Osteocyte (in vitro differentiated cells): ENCODE results near the gene POLR1G. TPM values are rescaled to one million over a fixed set of nuclear protein-coding genes. Genes with fewer than 3 reads are reported as not detected.

Source experiments
- DNase-seq: peaks from one replicate; pipeline ENCODE4 v3.0.0; 2021; ENCODE audit warnings: mixed read lengths; ENCODE audit not compliant: unreplicated experiment; ENCODE audit errors: extremely low spot score
- H3K27ac Mint-ChIP-seq: one replicate; pipeline ENCODE4 v1.8.0; 2021; ENCODE audit warnings: mild to moderate bottlenecking, mixed read lengths; ENCODE audit not compliant: unreplicated experiment
- H3K27me3 Mint-ChIP-seq: one replicate; pipeline ENCODE4 v1.8.0; 2021; ENCODE audit warnings: mixed read lengths; ENCODE audit not compliant: unreplicated experiment
- H3K36me3 Mint-ChIP-seq: one replicate; pipeline ENCODE4 v1.8.0; 2021; ENCODE audit warnings: mixed read lengths; ENCODE audit not compliant: unreplicated experiment
- H3K4me1 Mint-ChIP-seq: one replicate; pipeline ENCODE4 v1.8.0; 2021; ENCODE audit warnings: mixed read lengths; ENCODE audit not compliant: unreplicated experiment
- H3K4me3 Mint-ChIP-seq: one replicate; pipeline ENCODE4 v1.8.0; 2021; ENCODE audit warnings: mild to moderate bottlenecking, moderate library complexity, mixed read lengths; ENCODE audit not compliant: unreplicated experiment
- H3K9me3 Mint-ChIP-seq: one replicate; pipeline ENCODE4 v1.8.0; 2021; ENCODE audit warnings: mixed read lengths; ENCODE audit not compliant: unreplicated experiment
- total RNA-seq: library from RNA; stranded (reverse); gene quantifications from 2 replicates; pipeline ENCODE4 v1.2.1, GENCODE V29; 2021
- TF ChIP-seq, protein P1 (sequence below): fragments of 200-600 bp; sonication (generic); IDR thresholded peaks from 2 replicates; pipeline ENCODE4 v1.5.0; 2021; ENCODE audit warnings: antibody characterized with exemption, mild to moderate bottlenecking, moderate library complexity

The POLR1G gene
- total RNA-seq, 1 donor from 2014 or later, result 7.6 TPM

DNA sequence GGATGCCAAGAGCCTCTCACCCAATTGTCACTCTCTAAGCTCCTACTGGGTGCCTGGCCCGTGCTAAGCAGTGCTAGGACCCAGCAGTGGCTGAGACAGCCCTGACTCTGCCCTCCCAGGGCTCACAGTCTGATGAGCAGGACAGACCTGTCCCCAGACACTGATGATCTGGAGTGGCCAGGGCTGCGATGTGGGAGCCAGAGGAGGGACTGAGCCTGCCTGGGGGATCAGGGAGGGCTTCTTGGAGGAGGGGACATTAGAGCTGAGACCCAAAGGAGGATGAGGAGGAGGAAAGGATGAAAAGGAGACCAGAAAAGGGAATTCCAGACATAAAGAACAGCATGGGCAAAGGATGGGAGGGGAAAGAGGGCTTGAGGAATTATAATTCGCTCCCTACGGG lies 10.7 kb downstream of the POLR1G start:
- DNase-seq, result no peak
- Mint-ChIP-seq H3K4me1 (peaks cover 5% of the 10 kb centered on the region), H3K36me3 (peaks cover 39% of the 10 kb centered on the region), H3K27ac (no peak overlapping the region), H3K27me3 (no peaks in the 10 kb centered on the region), H3K9me3 (no peaks in the 10 kb centered on the region), H3K4me3 (no peak overlapping the region)
- TF ChIP-seq, protein P1, sequence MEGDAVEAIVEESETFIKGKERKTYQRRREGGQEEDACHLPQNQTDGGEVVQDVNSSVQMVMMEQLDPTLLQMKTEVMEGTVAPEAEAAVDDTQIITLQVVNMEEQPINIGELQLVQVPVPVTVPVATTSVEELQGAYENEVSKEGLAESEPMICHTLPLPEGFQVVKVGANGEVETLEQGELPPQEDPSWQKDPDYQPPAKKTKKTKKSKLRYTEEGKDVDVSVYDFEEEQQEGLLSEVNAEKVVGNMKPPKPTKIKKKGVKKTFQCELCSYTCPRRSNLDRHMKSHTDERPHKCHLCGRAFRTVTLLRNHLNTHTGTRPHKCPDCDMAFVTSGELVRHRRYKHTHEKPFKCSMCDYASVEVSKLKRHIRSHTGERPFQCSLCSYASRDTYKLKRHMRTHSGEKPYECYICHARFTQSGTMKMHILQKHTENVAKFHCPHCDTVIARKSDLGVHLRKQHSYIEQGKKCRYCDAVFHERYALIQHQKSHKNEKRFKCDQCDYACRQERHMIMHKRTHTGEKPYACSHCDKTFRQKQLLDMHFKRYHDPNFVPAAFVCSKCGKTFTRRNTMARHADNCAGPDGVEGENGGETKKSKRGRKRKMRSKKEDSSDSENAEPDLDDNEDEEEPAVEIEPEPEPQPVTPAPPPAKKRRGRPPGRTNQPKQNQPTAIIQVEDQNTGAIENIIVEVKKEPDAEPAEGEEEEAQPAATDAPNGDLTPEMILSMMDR, result no peak

DNA sequence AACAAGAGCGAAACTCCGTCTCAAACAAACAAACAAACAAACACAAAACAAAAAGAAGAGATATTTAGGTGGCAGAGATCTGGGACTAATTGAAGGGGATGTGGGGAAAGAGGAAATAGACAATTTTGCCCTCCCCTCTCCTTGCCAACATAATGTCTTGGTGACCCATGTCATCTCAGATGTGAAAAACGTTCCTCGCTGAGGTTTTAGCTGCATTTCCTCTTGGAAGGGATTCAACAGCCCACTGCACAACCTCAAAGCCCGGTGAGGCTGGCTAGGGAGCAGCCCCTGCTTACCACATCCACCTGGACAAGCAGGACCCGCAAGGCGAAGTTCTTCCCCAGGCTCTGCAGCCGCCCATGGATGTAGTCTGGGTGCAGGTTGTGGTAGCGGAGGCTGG lies 12.4 kb downstream of the POLR1G start:
- TF ChIP-seq, protein P1, result no peak
- no peaks in the 10 kb centered on the region for H3K9me3 Mint-ChIP-seq
- H3K36me3 Mint-ChIP-seq, result peaks cover 26% of the 10 kb centered on the region
- DNase-seq, result no peak
- H3K4me1 Mint-ChIP-seq, result peaks cover 17% of the 10 kb centered on the region
- H3K27ac Mint-ChIP-seq, result no peak overlapping the region
- no peaks in the 10 kb centered on the region for H3K27me3 Mint-ChIP-seq
- H3K4me3 Mint-ChIP-seq, result no peak overlapping the region

DNA sequence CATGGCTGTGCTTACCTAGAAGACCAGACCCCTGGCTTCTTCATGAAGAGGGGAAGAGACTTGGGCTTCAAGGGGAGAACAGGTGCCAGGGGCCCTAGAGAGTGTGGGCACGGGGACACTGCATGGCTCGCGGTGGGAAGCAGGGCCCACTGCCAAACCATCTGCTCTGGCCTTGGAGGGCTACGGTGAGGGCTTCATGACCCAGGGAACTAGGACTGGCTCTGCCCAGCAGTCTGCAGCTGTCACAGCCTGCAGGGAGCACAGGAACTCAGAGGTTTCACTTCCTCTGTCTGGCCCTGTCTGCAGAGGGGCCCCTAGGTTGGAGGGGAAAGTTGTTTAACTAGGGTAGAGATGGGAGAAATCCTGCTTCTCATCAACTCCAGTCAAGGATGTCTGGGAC lies 13.0 kb downstream of the POLR1G start:
- no peaks in the 10 kb centered on the region for H3K9me3 Mint-ChIP-seq
- H3K27ac Mint-ChIP-seq, result no peak overlapping the region
- peaks cover 21% of the 10 kb centered on the region for H3K4me1 Mint-ChIP-seq

DNA sequence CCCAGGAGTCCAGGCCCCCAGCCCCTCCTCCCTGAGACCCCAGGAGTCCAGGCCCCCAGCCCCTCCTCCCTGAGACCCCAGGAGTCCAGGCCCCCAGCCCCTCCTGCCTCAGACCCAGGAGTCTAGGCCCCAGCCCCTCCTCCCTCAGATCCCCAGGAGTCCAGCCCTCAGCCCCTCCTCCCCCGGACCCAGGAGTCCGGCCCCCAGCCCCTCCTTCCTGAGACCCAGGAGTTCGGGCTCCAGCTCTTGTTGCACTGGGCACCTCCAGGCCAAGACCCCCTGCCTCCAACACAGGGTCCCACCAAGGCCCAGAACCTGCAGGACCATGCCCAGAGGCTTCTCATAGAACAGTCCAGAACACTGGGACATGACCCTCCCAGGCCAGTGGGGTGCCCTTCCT lies 13.5 kb downstream of the POLR1G start:
- no peak overlapping the region for H3K4me3 Mint-ChIP-seq
- H3K4me1 Mint-ChIP-seq, result peaks cover 26% of the 10 kb centered on the region
- no peaks in the 10 kb centered on the region for H3K27me3 Mint-ChIP-seq
- TF ChIP-seq, protein P1, result no peak
- DNase-seq, result no peak
- H3K36me3 Mint-ChIP-seq, result peaks cover 16% of the 10 kb centered on the region
- H3K9me3 Mint-ChIP-seq, result no peaks in the 10 kb centered on the region
- H3K27ac Mint-ChIP-seq, result no peak overlapping the region

More for the DNA sequence above, 13.0 kb downstream of the POLR1G start:
- no peaks in the 10 kb centered on the region for H3K27me3 Mint-ChIP-seq
- peaks cover 20% of the 10 kb centered on the region for H3K36me3 Mint-ChIP-seq
- H3K4me3 Mint-ChIP-seq, result no peak overlapping the region
- DNase-seq, result no peak
- TF ChIP-seq, protein P1, result no peak

DNA sequence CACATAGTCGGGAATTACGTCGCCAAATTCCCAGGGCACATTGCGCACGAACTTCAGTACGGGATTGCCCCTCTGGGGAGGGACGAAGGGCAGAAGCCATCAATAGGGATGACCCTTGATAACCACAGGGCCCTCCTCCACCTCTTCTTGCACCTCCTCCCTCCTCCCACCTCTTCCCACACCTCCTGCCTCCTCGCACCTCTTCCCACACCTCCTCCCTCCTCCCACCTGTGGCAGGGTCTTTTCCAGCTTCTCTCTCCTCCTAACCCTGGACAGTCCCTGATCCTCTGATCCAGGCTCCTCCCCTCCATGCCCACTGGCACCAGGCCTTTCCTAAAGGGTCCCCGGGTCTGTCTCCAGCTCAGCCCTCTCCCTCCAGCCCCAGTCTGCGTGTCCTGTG lies 13.9 kb downstream of the POLR1G start:
- no peak overlapping the region for H3K4me3 Mint-ChIP-seq
- H3K27me3 Mint-ChIP-seq, result no peaks in the 10 kb centered on the region
- peaks cover 16% of the 10 kb centered on the region for H3K36me3 Mint-ChIP-seq
- no peaks in the 10 kb centered on the region for H3K9me3 Mint-ChIP-seq
- no peak overlapping the region for H3K27ac Mint-ChIP-seq
- no peak for DNase-seq
- TF ChIP-seq, protein P1, result no peak
- peaks cover 27% of the 10 kb centered on the region for H3K4me1 Mint-ChIP-seq
